ENCODE data around the gene CDH13. TPM values are rescaled to one million over a fixed set of nuclear protein-coding genes. Genes with fewer than 3 reads are reported as not detected.

CDH13 gene
- total RNA-seq, 3 donors from 2014 or later: not detected

GRCh38 chr16:83704656-83705055, 1077.9 kb downstream of the CDH13 start:
- Mint-ChIP-seq H3K9me3 (no peaks in the 10 kb centered on the region), H3K27me3 (ENCODE audit: low read depth) (peaks cover 2% of the 10 kb centered on the region), H3K4me1 (ENCODE audit: low read depth) (no peaks in the 10 kb centered on the region), H3K36me3 (ENCODE audit: insufficient read depth) (no peaks in the 10 kb centered on the region), H3K4me3 (no peak overlapping the region)
- DNase-seq: no peak
- ATAC-seq: no peak

DNA sequence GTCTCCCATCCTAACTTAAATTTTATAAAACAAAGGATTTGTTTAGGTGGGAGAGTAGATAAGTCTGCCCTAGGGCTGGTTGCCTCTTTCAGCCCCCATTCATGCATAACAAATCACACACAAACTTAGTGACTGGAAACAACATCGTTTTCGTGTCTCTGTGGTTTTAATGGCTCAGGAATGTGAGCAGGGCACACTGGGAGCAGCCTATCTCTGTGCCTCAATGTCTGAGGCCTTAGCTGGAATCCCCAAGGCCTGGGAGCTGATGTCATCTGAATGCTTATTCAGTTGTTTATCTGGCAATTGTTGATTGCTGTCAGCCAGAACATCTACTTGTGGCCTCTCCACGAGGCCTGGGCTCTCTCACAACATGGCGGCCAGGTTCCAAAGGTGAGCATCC, 1079.1 kb downstream of the CDH13 start:
- DNase-seq (no peak), ATAC-seq (no peak)
- no peaks in the 10 kb centered on the region for H3K36me3 Mint-ChIP-seq (ENCODE audit: insufficient read depth)
- H3K27me3 Mint-ChIP-seq (ENCODE audit: low read depth): peaks cover 2% of the 10 kb centered on the region
- no peaks in the 10 kb centered on the region for H3K4me1 Mint-ChIP-seq (ENCODE audit: low read depth)
- H3K9me3 Mint-ChIP-seq: no peaks in the 10 kb centered on the region
- no peak overlapping the region for H3K4me3 Mint-ChIP-seq

DNA sequence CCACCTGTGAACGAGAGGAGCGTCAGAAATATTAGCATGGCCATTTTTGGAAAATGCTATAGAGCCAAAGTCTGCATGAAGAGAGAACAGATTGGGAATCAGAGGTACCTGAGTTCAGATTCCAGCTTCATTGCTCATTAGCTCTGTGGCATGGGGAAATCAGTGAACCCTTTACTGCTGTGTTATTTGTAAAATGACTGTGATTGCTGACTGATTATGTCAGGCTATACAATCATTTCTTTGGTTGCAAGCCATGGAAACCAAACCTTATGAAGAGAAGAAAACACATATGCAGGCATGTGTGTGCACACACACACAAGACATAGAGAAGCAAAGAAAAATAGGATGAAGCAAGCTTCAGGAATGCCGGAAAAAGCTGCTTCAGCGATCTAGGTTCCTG, 1079.6 kb downstream of the CDH13 start:
- ATAC-seq (no peak), DNase-seq (no peak)
- Mint-ChIP-seq H3K9me3 (no peaks in the 10 kb centered on the region), H3K4me1 (ENCODE audit: low read depth) (no peaks in the 10 kb centered on the region), H3K4me3 (no peak overlapping the region), H3K36me3 (ENCODE audit: insufficient read depth) (no peaks in the 10 kb centered on the region), H3K27me3 (ENCODE audit: low read depth) (peaks cover 2% of the 10 kb centered on the region)

DNA sequence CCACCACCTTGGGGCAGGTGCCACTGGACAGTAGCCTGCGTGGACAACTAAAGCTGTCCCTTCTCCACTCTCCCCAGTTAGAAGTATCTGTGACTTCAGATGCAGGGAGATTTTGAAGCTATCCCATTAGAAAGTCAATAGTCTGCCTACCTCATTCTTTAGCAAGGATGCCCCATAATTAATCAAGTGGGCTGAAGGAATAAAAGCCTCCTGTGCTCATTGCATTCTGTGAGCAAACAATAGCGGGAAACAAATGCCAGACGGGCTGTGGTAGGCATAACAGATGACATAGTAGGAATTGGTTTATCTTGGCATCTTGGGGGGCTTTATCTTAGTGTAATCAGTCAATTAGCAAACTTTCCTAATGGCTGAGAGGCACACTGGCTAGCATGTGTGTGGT, 1084.3 kb downstream of the CDH13 start:
- no peaks in the 10 kb centered on the region for H3K36me3 Mint-ChIP-seq (ENCODE audit: insufficient read depth)
- no peaks in the 10 kb centered on the region for H3K9me3 Mint-ChIP-seq
- no peak for DNase-seq
- no peak for ATAC-seq
- no peaks in the 10 kb centered on the region for H3K4me1 Mint-ChIP-seq (ENCODE audit: low read depth)
- H3K4me3 Mint-ChIP-seq: no peak overlapping the region
- no peaks in the 10 kb centered on the region for H3K27me3 Mint-ChIP-seq (ENCODE audit: low read depth)

DNA sequence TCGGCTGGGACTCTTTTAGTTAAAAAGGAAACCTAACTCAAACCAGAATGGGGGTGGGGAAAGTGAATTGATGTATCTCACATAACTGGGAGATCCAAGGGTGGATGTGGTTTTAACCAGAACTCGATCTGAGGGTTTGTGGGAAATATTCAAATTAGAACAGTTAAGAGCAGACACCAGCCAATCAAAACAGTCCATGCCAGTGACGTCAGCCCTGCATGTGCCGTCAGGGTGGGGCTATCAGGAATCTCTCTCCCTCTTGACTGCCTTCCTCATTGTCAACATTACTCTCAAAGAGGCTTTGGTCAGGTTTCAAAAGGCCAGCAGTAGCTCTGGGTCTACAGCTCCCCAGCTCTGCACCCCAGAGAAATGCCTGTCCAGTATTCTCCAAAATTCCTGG, 1086.8 kb downstream of the CDH13 start:
- H3K4me1 Mint-ChIP-seq (ENCODE audit: low read depth): no peaks in the 10 kb centered on the region
- no peaks in the 10 kb centered on the region for H3K27me3 Mint-ChIP-seq (ENCODE audit: low read depth)
- H3K36me3 Mint-ChIP-seq (ENCODE audit: insufficient read depth): no peaks in the 10 kb centered on the region
- H3K4me3 Mint-ChIP-seq: no peak overlapping the region
- DNase-seq (no peak), ATAC-seq (no peak)
- H3K9me3 Mint-ChIP-seq: no peaks in the 10 kb centered on the region

DNA sequence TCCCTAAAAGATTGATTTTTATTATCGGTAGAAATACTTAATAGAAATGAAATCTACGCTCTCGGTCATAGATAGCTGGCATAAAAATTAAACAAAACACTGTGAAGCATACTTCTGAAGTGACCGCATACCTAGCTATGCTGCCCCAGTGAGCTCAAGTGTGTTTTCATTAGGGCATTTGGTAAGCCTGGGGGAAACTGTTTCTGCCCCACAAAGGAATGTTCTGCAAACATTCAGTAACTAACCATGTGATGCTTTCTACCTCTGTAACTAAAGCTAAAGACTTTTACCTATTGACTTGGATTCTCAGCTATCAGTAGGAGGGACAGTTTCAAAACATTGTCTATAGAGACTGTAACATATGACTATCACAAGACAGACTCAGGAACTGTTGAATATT, 1087.5 kb downstream of the CDH13 start:
- no peaks in the 10 kb centered on the region for H3K27me3 Mint-ChIP-seq (ENCODE audit: low read depth)
- ATAC-seq: no peak
- no peaks in the 10 kb centered on the region for H3K4me1 Mint-ChIP-seq (ENCODE audit: low read depth)
- DNase-seq: no peak
- no peaks in the 10 kb centered on the region for H3K9me3 Mint-ChIP-seq
- no peaks in the 10 kb centered on the region for H3K36me3 Mint-ChIP-seq (ENCODE audit: insufficient read depth)
- no peak overlapping the region for H3K4me3 Mint-ChIP-seq

GRCh38 chr16:83715217-83715920, 1088.6 kb downstream of the CDH13 start:
- H3K36me3 Mint-ChIP-seq (ENCODE audit: insufficient read depth): no peaks in the 10 kb centered on the region
- DNase-seq (no peak), ATAC-seq (no peak)
- H3K4me3 Mint-ChIP-seq: no peak overlapping the region
- no peaks in the 10 kb centered on the region for H3K9me3 Mint-ChIP-seq
- H3K27me3 Mint-ChIP-seq (ENCODE audit: low read depth): no peaks in the 10 kb centered on the region
- H3K4me1 Mint-ChIP-seq (ENCODE audit: low read depth): no peaks in the 10 kb centered on the region

DNA sequence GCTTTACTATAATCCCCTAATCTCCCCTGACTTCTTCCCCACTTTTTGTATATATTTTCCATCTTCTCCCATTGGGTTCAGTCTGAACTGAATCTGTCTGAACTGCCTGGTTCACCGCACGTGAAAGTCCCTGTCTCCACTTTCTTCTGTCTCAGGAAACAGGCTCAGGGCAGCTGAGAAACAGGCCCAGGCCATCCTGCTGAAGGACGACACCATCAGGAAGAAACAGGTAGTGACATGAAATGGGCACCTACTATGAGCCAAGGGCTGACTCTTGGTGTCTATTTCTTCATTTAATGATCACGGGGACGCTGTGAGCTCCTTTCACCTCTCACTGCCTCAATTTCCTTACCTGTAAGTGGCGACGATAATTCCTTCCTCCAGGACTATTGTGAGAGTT, 1090.5 kb downstream of the CDH13 start:
- Mint-ChIP-seq H3K36me3 (ENCODE audit: insufficient read depth) (no peaks in the 10 kb centered on the region), H3K27me3 (ENCODE audit: low read depth) (peaks cover 2% of the 10 kb centered on the region), H3K4me3 (no peak overlapping the region), H3K9me3 (no peaks in the 10 kb centered on the region), H3K4me1 (ENCODE audit: low read depth) (no peaks in the 10 kb centered on the region)
- ATAC-seq (no peak), DNase-seq (no peak)

DNA sequence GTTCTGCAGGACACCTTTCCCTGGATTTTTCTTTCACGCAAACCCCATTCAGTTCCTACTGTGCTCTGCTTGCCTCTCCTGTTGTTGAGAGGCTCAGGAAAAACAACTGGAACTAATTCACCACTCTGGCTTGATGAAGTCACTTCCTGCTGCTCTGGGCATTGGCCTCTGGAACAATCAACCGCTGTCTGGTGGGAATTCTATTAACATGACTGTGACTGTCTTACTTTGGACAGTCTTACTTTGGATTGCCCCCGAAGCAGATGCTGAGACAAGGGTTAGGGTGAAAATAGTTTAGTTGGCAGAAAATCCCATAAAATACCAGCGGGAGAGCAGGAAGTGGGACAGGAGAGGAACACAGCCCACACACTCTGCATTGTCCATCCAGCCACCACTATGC, 1091.0 kb downstream of the CDH13 start:
- no peaks in the 10 kb centered on the region for H3K9me3 Mint-ChIP-seq
- no peak overlapping the region for H3K4me3 Mint-ChIP-seq
- no peak for ATAC-seq
- H3K27me3 Mint-ChIP-seq (ENCODE audit: low read depth): peaks cover 2% of the 10 kb centered on the region
- no peaks in the 10 kb centered on the region for H3K4me1 Mint-ChIP-seq (ENCODE audit: low read depth)
- DNase-seq: no peak
- H3K36me3 Mint-ChIP-seq (ENCODE audit: insufficient read depth): no peaks in the 10 kb centered on the region

- no peaks in the 10 kb centered on the region for H3K36me3 Mint-ChIP-seq (ENCODE audit: insufficient read depth)
- no peaks in the 10 kb centered on the region for H3K4me1 Mint-ChIP-seq (ENCODE audit: low read depth)
- H3K9me3 Mint-ChIP-seq: peaks cover 6% of the 10 kb centered on the region
- DNase-seq (no peak), ATAC-seq (no peak)
- no peak overlapping the region for H3K4me3 Mint-ChIP-seq
- peaks cover 2% of the 10 kb centered on the region for H3K27me3 Mint-ChIP-seq (ENCODE audit: low read depth)
Measured at GRCh38 chr16:83720213-83720612, 1093.4 kb downstream of the CDH13 start.

DNA sequence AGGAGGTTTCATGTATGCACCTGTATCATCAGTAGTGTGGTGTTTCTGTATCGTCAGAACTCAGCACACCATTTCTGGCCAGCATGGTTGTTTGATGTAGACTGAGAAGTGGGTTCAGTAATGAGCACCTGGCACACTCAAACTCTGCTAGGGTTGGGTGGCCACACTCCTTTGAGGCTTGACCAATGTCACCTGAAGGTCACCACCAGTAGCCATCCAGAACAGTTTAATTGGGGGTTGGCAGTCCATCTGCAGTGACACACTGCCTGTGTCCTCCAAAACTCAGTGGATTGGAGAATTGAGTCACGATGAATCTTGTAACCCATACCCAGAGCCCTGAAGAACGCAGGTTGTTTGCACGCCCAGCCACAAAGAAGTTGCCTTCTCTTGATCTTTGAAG, 1094.2 kb downstream of the CDH13 start:
- ATAC-seq: no peak
- Mint-ChIP-seq H3K27me3 (ENCODE audit: low read depth) (peaks cover 2% of the 10 kb centered on the region), H3K4me1 (ENCODE audit: low read depth) (no peaks in the 10 kb centered on the region), H3K36me3 (ENCODE audit: insufficient read depth) (no peaks in the 10 kb centered on the region), H3K9me3 (peaks cover 6% of the 10 kb centered on the region), H3K4me3 (no peak overlapping the region)
- no peak for DNase-seq

GRCh38 chr16:83721676-83722075, 1094.9 kb downstream of the CDH13 start:
- Mint-ChIP-seq H3K4me3 (no peak overlapping the region), H3K9me3 (peaks cover 6% of the 10 kb centered on the region), H3K27me3 (ENCODE audit: low read depth) (peaks cover 2% of the 10 kb centered on the region), H3K4me1 (ENCODE audit: low read depth) (no peaks in the 10 kb centered on the region), H3K36me3 (ENCODE audit: insufficient read depth) (no peaks in the 10 kb centered on the region)
- DNase-seq: no peak
- no peak for ATAC-seq

DNA sequence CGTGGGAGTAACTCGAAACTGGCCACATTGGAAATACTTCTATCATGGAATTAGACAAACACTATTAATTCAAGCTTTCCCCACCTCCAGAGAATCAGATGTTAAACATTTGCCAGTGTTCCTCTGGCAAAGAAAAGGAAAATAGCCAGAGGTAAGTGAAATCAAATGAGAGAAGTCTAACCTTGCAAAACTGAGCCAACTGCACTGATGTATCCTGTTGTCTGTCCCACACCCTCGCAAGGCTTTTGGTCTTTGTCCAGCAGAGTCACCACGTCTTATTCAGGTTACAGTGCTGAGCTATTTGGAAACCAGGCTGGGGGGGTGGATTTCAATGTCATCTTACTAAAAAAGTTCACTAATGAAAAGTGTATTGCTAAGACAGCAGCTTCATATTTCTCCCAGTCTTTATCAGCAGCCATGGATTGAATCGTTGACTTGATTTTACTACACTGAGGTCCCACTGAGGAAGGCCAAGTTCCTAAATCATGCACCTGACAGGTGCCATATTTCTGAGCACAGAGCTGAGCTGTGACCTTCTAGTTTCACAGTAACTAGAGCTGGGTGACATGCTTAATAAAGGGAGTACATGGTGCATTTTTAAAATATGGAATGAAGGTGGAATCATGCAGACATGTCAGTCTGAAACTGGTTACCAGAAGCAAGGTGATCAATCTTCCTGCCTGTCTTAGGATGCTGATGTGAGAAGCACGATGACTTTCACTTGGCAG, 1095.9 kb downstream of the CDH13 start:
- Mint-ChIP-seq H3K27me3 (ENCODE audit: low read depth) (peaks cover 2% of the 10 kb centered on the region), H3K36me3 (ENCODE audit: insufficient read depth) (no peaks in the 10 kb centered on the region), H3K9me3 (peaks cover 6% of the 10 kb centered on the region), H3K4me1 (ENCODE audit: low read depth) (no peaks in the 10 kb centered on the region), H3K4me3 (no peak overlapping the region)
- ATAC-seq: no peak
- no peak for DNase-seq

DNA sequence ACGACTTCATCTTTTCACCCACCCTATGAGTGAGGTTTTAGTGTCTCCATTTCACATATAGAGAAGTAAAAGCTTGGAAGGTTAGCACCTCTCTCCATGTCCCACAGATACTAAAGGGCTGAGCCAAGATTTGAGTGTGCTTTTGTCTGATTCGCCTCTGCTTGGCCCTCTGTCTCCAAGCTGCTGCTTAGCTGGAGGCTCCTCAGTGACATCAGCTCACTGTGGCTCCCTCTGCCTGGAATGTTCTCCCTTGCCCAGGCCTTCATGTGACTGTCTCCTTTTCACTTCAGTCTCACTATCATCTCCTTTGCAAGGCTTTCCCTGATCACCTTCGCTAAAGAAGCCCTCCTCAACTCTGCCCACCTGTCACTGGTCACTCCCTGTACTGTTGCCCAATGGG, 1096.5 kb downstream of the CDH13 start:
- H3K27me3 Mint-ChIP-seq (ENCODE audit: low read depth): peaks cover 2% of the 10 kb centered on the region

DNA sequence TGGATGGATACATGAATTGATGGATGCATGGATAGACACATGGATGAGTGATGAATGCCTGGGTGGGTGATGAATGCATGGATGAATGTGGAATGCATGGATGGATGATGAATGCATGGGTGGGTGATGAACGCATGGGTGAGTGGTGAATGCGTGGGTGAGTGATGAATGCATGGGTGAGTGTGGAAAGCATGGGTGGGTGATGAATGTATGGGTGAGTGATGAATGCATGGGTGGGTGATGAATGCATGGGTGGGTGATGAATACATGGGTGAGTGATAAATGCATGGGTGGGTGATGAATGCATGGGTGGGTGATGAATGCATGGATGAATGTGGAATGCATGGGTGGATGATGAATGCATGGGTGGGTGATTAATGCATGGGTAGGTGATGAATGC, 1097.1 kb downstream of the CDH13 start:
- ATAC-seq (no peak), DNase-seq (no peak)
- no peaks in the 10 kb centered on the region for H3K36me3 Mint-ChIP-seq (ENCODE audit: insufficient read depth)
- H3K4me3 Mint-ChIP-seq: no peak overlapping the region
- H3K9me3 Mint-ChIP-seq: peaks cover 6% of the 10 kb centered on the region
- H3K27me3 Mint-ChIP-seq (ENCODE audit: low read depth): peaks cover 2% of the 10 kb centered on the region
- H3K4me1 Mint-ChIP-seq (ENCODE audit: low read depth): no peaks in the 10 kb centered on the region

More for the DNA sequence above, 1096.5 kb downstream of the CDH13 start:
- Mint-ChIP-seq H3K9me3 (peaks cover 6% of the 10 kb centered on the region), H3K4me1 (ENCODE audit: low read depth) (no peaks in the 10 kb centered on the region), H3K36me3 (ENCODE audit: insufficient read depth) (no peaks in the 10 kb centered on the region), H3K4me3 (no peak overlapping the region)
- ATAC-seq: no peak
- DNase-seq: no peak

Data from activated T-cell treated with anti-CD3 and anti-CD28 coated beads, Interleukin-2, amount 50 U/mL, for 4 hours (primary cell).